ENCODE results near the gene HSF5.

The HSF5 gene

GRCh38 chr17:58527949-58528348 is 39.7 kb upstream of the HSF5 start:
- peak; percentile 38 for DNase-seq (ENCODE audit: low read depth)
- no peak for TF ChIP-seq CTCF (conservative IDR thresholded peaks at IDR 0.05; ENCODE audit: low read depth, low read length)
- H3K4me3 ChIP-seq (ENCODE audit: low read length) = no peak overlapping the region

- peak; percentile 29 for TF ChIP-seq CTCF (conservative IDR thresholded peaks at IDR 0.05; ENCODE audit: low read depth, low read length)
- DNase-seq (ENCODE audit: low read depth) = no peak
These were observed 39.1 kb upstream of the HSF5 start for GRCh38 chr17:58527306-58527705.

GRCh38 chr17:58525239-58525638 is 37.0 kb upstream of the HSF5 start:
- no peak overlapping the region for H3K4me3 ChIP-seq (ENCODE audit: low read length)
- peak; percentile 43 for DNase-seq (ENCODE audit: low read depth)
- TF ChIP-seq CTCF (conservative IDR thresholded peaks at IDR 0.05; ENCODE audit: low read depth, low read length) = no peak

More at GRCh38 chr17:58527306-58527705, 39.1 kb upstream of the HSF5 start:
- no peak overlapping the region for H3K4me3 ChIP-seq (ENCODE audit: low read length)

GRCh38 chr17:58521680-58522079 is 33.5 kb upstream of the HSF5 start:
- H3K4me3 ChIP-seq (ENCODE audit: low read length) = no peak overlapping the region
- DNase-seq (ENCODE audit: low read depth) = no peak
- no peak for TF ChIP-seq CTCF (conservative IDR thresholded peaks at IDR 0.05; ENCODE audit: low read depth, low read length)

GRCh38 chr17:58520843-58521430 is 32.7 kb upstream of the HSF5 start:
- peak; percentile 54 for TF ChIP-seq CTCF (conservative IDR thresholded peaks at IDR 0.05; ENCODE audit: low read depth, low read length)
- no peak for DNase-seq (ENCODE audit: low read depth)
- no peak overlapping the region for H3K4me3 ChIP-seq (ENCODE audit: low read length)

GRCh38 chr17:58517928-58518609 is 29.9 kb upstream of the HSF5 start:
- peak overlapping the region; percentile 93 for H3K4me3 ChIP-seq (ENCODE audit: low read length)
- no peak for TF ChIP-seq CTCF (conservative IDR thresholded peaks at IDR 0.05; ENCODE audit: low read depth, low read length)
- DNase-seq (ENCODE audit: low read depth) = peak; percentile 99

GRCh38 chr17:58517378-58517927 is 29.2 kb upstream of the HSF5 start:
- TF ChIP-seq CTCF (conservative IDR thresholded peaks at IDR 0.05; ENCODE audit: low read depth, low read length) = no peak

More at GRCh38 chr17:58517378-58517927, 29.2 kb upstream of the HSF5 start:
- peak overlapping the region; percentile 78 for H3K4me3 ChIP-seq (ENCODE audit: low read length)
- no peak for DNase-seq (ENCODE audit: low read depth)
